Activated CD4-positive, alpha-beta memory T cell treated with anti-CD3 and anti-CD28 coated beads, Interleukin-2, amount 10 ng/mL, durations not matched to agents 7 days and 5 days (primary cell): Measurements from ENCODE around the gene LEFTY2. TPM values are rescaled to one million over a fixed set of nuclear protein-coding genes. Genes with fewer than 3 reads are reported as not detected.
"Not testable (repeated sequence)": the region's sequence is repeated elsewhere in the genome, so short reads cannot be mapped to it uniquely, and the experiment has no call there.

Experiments used
- CTCF ChIA-PET: fragments of 350-600 bp; sonication (Branson Sonifier 250); formaldehyde crosslinking; loops from one replicate; lab custom pipeline; 2021; ENCODE audit warnings: antibody characterized with exemption, inconsistent platforms; lab: Charles Lee
- POLR2A ChIA-PET: fragments of 350-600 bp; sonication (Branson Sonifier 250); formaldehyde crosslinking; loops from one replicate; lab custom pipeline; 2021; ENCODE audit warnings: antibody characterized with exemption; lab: Charles Lee
- DNase-seq: peaks from one replicate; pipeline ENCODE4 v3.0.0-alpha.2; 2020
- H3K27ac Mint-ChIP-seq: one replicate; pipeline ENCODE4 v1.8.0; 2021; ENCODE audit warnings: mild to moderate bottlenecking, mixed read lengths
- H3K27me3 Mint-ChIP-seq: one replicate; pipeline ENCODE4 v1.8.0; 2021; ENCODE audit warnings: mixed read lengths
- H3K36me3 Mint-ChIP-seq: one replicate; pipeline ENCODE4 v1.8.0; 2021; ENCODE audit warnings: low read depth, mixed read lengths
- H3K4me1 Mint-ChIP-seq: one replicate; pipeline ENCODE4 v1.8.0; 2021; ENCODE audit warnings: mixed read lengths
- H3K4me3 Mint-ChIP-seq: one replicate; pipeline ENCODE4 v1.8.0; 2021; ENCODE audit warnings: mild to moderate bottlenecking, mixed read lengths
- H3K9me3 Mint-ChIP-seq: one replicate; pipeline ENCODE4 v1.8.0; 2021; ENCODE audit warnings: mixed read lengths
- total RNA-seq, 2 experiments: library from RNA; stranded (reverse); gene quantifications; one replicate each; pipeline ENCODE4 v1.2.3, GENCODE V29; 2021

The LEFTY2 gene
- total RNA-seq, 2 experiments from 2014 or later, result not detected

DNA sequence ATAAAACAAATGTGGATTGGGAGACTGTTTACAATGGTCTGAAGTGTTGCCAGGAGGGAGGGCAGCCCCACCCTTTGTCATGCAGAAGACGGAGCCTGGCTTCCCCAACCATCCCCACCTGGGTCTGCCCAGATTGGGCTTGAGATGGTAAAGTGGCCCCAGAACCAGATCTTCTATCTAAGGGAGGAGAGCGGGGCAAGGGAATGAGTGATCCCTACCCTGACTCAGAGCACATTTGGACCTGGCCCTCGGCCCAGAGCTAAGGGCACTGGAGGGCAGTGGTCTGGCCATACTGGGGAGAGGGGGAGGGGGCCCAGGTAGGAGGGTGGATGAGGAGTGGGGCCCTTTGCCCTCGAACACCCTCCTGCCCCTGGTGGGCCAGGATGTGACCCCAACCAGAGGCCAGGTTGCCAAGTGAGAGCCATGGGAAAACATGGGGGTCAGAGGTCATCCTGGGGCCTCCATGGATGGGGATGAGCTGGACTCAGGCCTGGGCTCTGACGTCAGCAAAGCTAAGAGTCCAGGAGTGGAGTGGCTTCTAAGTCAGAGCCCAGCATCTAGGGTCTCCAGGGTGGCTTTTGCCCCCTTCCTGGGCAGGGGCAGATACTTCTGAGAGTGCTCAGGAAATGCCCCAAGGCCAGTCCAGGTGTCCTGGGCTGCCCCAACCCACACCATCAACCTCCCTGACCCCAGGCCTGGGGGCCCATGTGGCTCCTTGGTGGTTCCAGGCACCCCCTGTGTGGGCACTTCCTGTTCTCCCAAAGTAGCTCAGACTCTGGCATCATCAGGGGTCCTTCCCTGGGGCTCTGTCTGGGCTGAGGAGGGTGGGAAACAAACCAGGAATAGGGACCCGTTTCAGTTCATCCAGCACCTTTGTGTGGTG lies 50.4 kb downstream of the LEFTY2 start:
- Mint-ChIP-seq H3K27me3 (peaks cover 14% of the 10 kb centered on the region), H3K4me3 (no peak overlapping the region), H3K4me1 (peaks cover 7% of the 10 kb centered on the region), H3K27ac (no peak overlapping the region), H3K9me3 (no peaks in the 10 kb centered on the region), H3K36me3 (no peaks in the 10 kb centered on the region)
- ChIA-PET POLR2A (interaction anchor here (0.9 to 3.6 kb wide), 2 partner anchors 8 to 79 kb away, joined by 3 to 20 read pairs; partner anchors contain the start of gene TMEM63A), CTCF (interaction anchor here (1.0 to 1.9 kb wide), 2 partner anchors 18 to 21 kb away, joined by 3 to 4 read pairs; no protein-coding TSS in a partner anchor)
- no peak for DNase-seq

- Mint-ChIP-seq H3K36me3 (no peaks in the 10 kb centered on the region), H3K27me3 (peaks cover 12% of the 10 kb centered on the region), H3K27ac (no peak overlapping the region), H3K4me1 (peaks cover 7% of the 10 kb centered on the region), H3K4me3 (no peak overlapping the region), H3K9me3 (no peaks in the 10 kb centered on the region)
- DNase-seq, result no peak
- ChIA-PET POLR2A (interaction anchor here (0.9 to 3.6 kb wide), 3 partner anchors 8 to 78 kb away, joined by 3 to 20 read pairs (median 4); partner anchors contain the start of gene TMEM63A), CTCF (interaction anchor here (1.0 to 1.4 kb wide), 2 partner anchors 19 to 112 kb away, joined by 3 read pairs; partner anchors contain the start of gene SRP9)
These were observed 51.3 kb downstream of the LEFTY2 start for GRCh38 chr1:225889743-225890142.

DNA sequence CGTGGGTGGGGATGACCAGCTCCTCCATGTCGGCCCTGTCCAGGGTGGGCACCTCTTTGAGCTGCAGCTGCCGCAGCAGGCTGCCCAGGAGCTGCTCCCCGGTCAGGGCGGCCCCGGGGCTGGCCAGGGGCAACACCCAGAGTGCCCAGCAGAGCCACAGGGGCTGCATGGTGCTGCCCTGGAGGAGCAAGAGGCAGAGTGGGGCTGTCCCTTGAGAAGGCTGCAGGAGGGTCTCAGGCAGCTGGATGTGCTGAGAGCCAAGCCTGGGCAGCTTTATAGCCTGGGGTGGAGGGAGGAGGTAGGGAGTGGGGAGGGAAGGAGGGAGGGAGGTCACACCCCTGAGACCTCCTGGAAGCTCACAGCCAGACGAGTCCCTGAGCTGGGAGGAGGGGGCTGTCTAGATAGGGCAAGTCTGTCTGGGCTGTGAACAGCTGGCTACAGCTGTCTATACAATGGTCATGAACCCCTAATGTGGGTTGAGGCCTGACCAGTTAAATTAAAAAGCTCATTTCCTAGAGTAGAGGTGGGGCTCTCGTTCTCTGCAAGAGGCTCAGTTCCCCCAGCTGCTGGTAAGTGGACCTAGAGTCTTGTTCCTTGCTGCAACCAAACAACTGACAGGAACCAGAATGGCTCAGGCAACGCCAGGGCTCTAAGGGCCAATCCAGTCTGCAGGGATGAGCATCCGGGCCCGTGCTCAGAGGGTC lies 52.0 kb downstream of the LEFTY2 start, which contains the start of gene LEFTY1:
Gene LEFTY1 (minus strand): TSS at position 249 of the 704 bp plus-strand sequence. CDS start 80 bp downstream, at position 169.
- Mint-ChIP-seq H3K27me3 (peaks cover 9% of the 10 kb centered on the region), H3K27ac (no peak within 1 kb of the TSS), H3K9me3 (no peaks in the 10 kb centered on the region), H3K4me1 (peaks cover 7% of the 10 kb centered on the region), H3K4me3 (no peak within 1 kb of the TSS), H3K36me3 (no peaks in the 10 kb centered on the region)
- POLR2A ChIA-PET, result interaction anchor here (1.1 to 3.6 kb wide), 4 partner anchors 7 to 35 kb away, joined by 4 to 20 read pairs (median 6); partner anchors contain the start of genes PYCR2 and TMEM63A
- no peak for DNase-seq
- CTCF ChIA-PET, result interaction anchor here (1.0 to 1.4 kb wide), 2 partner anchors 20 to 112 kb away, joined by 3 read pairs; partner anchors contain the start of gene SRP9

- POLR2A ChIA-PET, result interaction anchor here (1.1 to 1.5 kb wide), 3 partner anchors 9 to 36 kb away, joined by 4 to 7 read pairs (median 5); partner anchors contain the start of gene PYCR2
- Mint-ChIP-seq H3K27ac (no peak overlapping the region), H3K27me3 (peaks cover 9% of the 10 kb centered on the region)
These were observed 52.6 kb downstream of the LEFTY2 start for GRCh38 chr1:225888289-225888897.

DNA sequence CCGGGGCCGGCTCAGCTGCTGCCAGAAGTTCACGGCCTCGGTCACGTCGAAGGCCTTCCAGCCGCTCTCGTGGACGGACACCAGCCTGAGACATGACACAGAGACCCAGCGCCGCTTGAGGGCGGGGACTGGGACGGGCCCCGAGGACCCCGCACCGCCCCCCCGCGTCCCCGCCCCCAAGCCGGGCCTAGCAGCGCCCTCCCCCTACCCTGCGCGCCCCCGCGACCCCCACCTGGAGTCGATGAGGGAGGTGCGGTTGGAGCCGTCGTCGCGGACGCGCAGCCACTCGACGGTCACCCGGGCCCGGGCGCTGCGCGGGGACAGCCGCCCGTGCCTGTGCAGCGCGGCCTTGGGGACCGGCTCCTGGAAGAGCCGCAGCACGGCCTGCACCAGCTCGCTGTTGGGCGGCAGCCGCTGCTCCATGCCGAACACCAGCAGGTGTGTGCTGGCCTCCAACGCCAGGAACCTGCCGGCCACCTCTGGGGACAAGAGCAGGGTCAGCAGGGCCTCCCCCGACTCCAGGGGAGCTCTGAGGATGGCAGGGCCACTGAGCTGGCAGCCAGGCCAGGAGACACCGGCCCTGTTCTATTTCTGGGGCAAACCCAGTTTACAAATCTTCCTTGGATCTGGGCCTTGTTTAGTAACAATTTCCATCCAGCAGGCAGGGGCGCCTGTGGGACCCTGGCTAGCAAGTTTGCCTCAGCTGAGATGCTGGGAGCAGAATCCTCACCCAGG lies 53.3 kb downstream of the LEFTY2 start:
- CTCF ChIA-PET, result interaction anchor here (1.5 kb wide), 1 partner anchor 8 kb away, joined by 3 read pairs; no protein-coding TSS in a partner anchor
- not testable (repeated sequence) for H3K4me3 Mint-ChIP-seq

More at GRCh38 chr1:225888289-225888897, 52.6 kb downstream of the LEFTY2 start:
- Mint-ChIP-seq H3K4me3 (no peak overlapping the region), H3K4me1 (peaks cover 12% of the 10 kb centered on the region), H3K9me3 (no peaks in the 10 kb centered on the region), H3K36me3 (no peaks in the 10 kb centered on the region)
- DNase-seq, result no peak
- CTCF ChIA-PET, result no interaction called here

GRCh38 chr1:225887030-225887314 lies 54.0 kb downstream of the LEFTY2 start:
- no peaks in the 10 kb centered on the region for H3K9me3 Mint-ChIP-seq
- H3K4me3 Mint-ChIP-seq, result no peak overlapping the region
- no peaks in the 10 kb centered on the region for H3K36me3 Mint-ChIP-seq
- H3K27ac Mint-ChIP-seq, result no peak overlapping the region
- H3K27me3 Mint-ChIP-seq, result peaks cover 11% of the 10 kb centered on the region
- CTCF ChIA-PET, result interaction anchor here (1.5 kb wide), 1 partner anchor 9 kb away, joined by 3 read pairs; no protein-coding TSS in a partner anchor
- DNase-seq, result no peak
- POLR2A ChIA-PET, result interaction anchor here (1.0 to 2.8 kb wide), 2 partner anchors 10 to 109 kb away, joined by 4 to 7 read pairs; partner anchors contain the start of gene SRP9
- peaks cover 15% of the 10 kb centered on the region for H3K4me1 Mint-ChIP-seq

More for the DNA sequence above, 53.3 kb downstream of the LEFTY2 start:
- Mint-ChIP-seq H3K4me1 (peaks cover 15% of the 10 kb centered on the region), H3K27me3 (peaks cover 11% of the 10 kb centered on the region)
- not testable (repeated sequence) for H3K27ac Mint-ChIP-seq, H3K9me3 Mint-ChIP-seq, DNase-seq, H3K36me3 Mint-ChIP-seq
- POLR2A ChIA-PET, result interaction anchor here (1.0 to 2.8 kb wide), 3 partner anchors 9 to 110 kb away, joined by 4 to 7 read pairs (median 7); partner anchors contain the start of gene SRP9

Other genes with a start within 250 kb of the LEFTY2 start
- 100 to 1,000 TPM; 246 to 253 TPM for gene SRP9, start 163.4 kb downstream of the LEFTY2 start, total RNA-seq
- 1 to 10 TPM in 1 of 2 experiments, under 1 TPM in 1; 0.93 to 1.0 TPM for gene EPHX1, start 131.1 kb downstream of the LEFTY2 start, total RNA-seq
- gene TMEM63A, start 58.8 kb downstream of the LEFTY2 start, total RNA-seq, result 100 to 1,000 TPM; 126 to 127 TPM
- gene LEFTY1, start 52.1 kb downstream of the LEFTY2 start, total RNA-seq, result not detected
- 100 to 1,000 TPM; 101 to 105 TPM for gene PYCR2, start 17.0 kb downstream of the LEFTY2 start, total RNA-seq
- 10 to 100 TPM; 19.8 to 20.1 TPM for gene SDE2, start 58.1 kb upstream of the LEFTY2 start, total RNA-seq
- 100 to 1,000 TPM; 480 to 486 TPM for gene H3-3A, start 121.5 kb upstream of the LEFTY2 start, total RNA-seq
- gene ACBD3, start 245.5 kb upstream of the LEFTY2 start, total RNA-seq, result 10 to 100 TPM; 22.5 to 24.6 TPM